H1 (cell line): ENCODE measurements around the gene NCOA6. TPM values are rescaled to one million over a fixed set of nuclear protein-coding genes. Genes with fewer than 3 reads are reported as not detected.

Experiments
- CTCF ChIA-PET: fragments of 300-600 bp; sonication (Branson Sonifier 250); formaldehyde crosslinking; loops from one replicate; lab custom pipeline; 2021; ENCODE audit not compliant: partially characterized antibody; lab: Charles Lee
- POLR2A ChIA-PET: fragments of 300-600 bp; sonication (Branson Sonifier 250); formaldehyde crosslinking; loops from one replicate; lab custom pipeline; 2021; ENCODE audit warnings: inconsistent platforms; ENCODE audit not compliant: partially characterized antibody; lab: Charles Lee
- DNase-seq, 2 experiments: peaks; one replicate each; pipeline versions ENCODE4 v3.0.0 to v3.0.0-alpha.2; 2010 to 2022; ENCODE audit warnings: low spot score in 2 of 2, low read depth in 1 of 2, mixed read lengths in 1 of 2
- FAIRE-seq: peaks from 2 replicates; lab custom pipeline; 2011; peaks lifted over from hg19 to GRCh38; lab: Jason Lieb, UNC
- H2AFZ ChIP-seq: 2 replicates; pipeline ENCODE4 v1.8.1; 2012; ENCODE audit warnings: low read length, inconsistent platforms
- H2AK5ac ChIP-seq: 2 replicates; pipeline ENCODE4 v1.6.1; 2013; ENCODE audit warnings: low read depth, low read length
- H2BK120ac ChIP-seq: replicated peaks from 2 replicates; pipeline ENCODE3; 2013; ENCODE audit warnings: low read depth, low read length, inconsistent platforms
- H2BK12ac ChIP-seq: 2 replicates; pipeline ENCODE4 v1.6.1; 2013; ENCODE audit warnings: low read depth, low read length
- H2BK15ac ChIP-seq: 2 replicates; pipeline ENCODE4 v1.6.1; 2013; ENCODE audit warnings: low read length
- H2BK20ac ChIP-seq: 2 replicates; pipeline ENCODE4 v1.6.1; 2013; ENCODE audit warnings: low read length
- H2BK5ac ChIP-seq: 2 replicates; pipeline ENCODE4 v1.6.1; 2013; ENCODE audit warnings: low read depth, low read length
- H3K14ac ChIP-seq: 2 replicates; pipeline ENCODE4 v1.6.1; 2013; ENCODE audit warnings: inconsistent platforms; ENCODE audit not compliant: insufficient read length
- H3K18ac ChIP-seq: 2 replicates; pipeline ENCODE4 v1.6.1; 2013; ENCODE audit warnings: low read length; ENCODE audit errors: extremely low read depth
- H3K23ac ChIP-seq: 2 replicates; pipeline ENCODE4 v1.6.1; 2013; ENCODE audit warnings: inconsistent platforms; ENCODE audit not compliant: insufficient read length
- H3K23me2 ChIP-seq: 2 replicates; pipeline ENCODE4 v1.6.1; 2013; ENCODE audit warnings: low read depth, low read length
- H3K27ac ChIP-seq: 2 replicates; pipeline ENCODE4 v1.6.1; 2011; ENCODE audit warnings: low read depth, low read length, inconsistent platforms
- H3K27me3 ChIP-seq, 4 experiments: replicated peaks in 1 of 4; 1 replicate in 1 of 4; 2 replicates in 3 of 4; pipeline versions ENCODE4 v1.6.1 to v1.8.1; 2011 to 2013; ENCODE audit warnings: low read length in 3 of 4, mild to moderate bottlenecking in 3 of 4, inconsistent platforms in 2 of 4, mixed read lengths in 2 of 4, moderate library complexity in 1 of 4; ENCODE audit not compliant: control insufficient read depth in 3 of 4, insufficient read depth in 3 of 4; ENCODE audit errors: extremely low read depth in 1 of 4
- H3K36me3 ChIP-seq, 4 experiments: 2 replicates each; pipeline versions ENCODE4 v1.6.1 to v1.8.1; 2011 to 2013; ENCODE audit warnings: mild to moderate bottlenecking in 4 of 4, low read length in 3 of 4, moderate library complexity in 2 of 4, control low read depth in 1 of 4, inconsistent platforms in 1 of 4; ENCODE audit not compliant: insufficient read depth in 4 of 4, control insufficient read depth in 2 of 4
- H3K4ac ChIP-seq: replicated peaks from 2 replicates; pipeline ENCODE3; 2013; ENCODE audit warnings: low read length, low read depth, mixed read lengths, inconsistent platforms; ENCODE audit not compliant: insufficient read length
- H3K4me1 ChIP-seq, 4 experiments: replicated peaks in 1 of 4; 1 replicate in 1 of 4; 2 replicates in 3 of 4; pipeline versions ENCODE4 v1.6.1 to v1.8.1; 2011 to 2013; ENCODE audit warnings: low read length in 3 of 4, inconsistent platforms in 2 of 4, mixed read lengths in 1 of 4; ENCODE audit not compliant: insufficient read depth in 4 of 4, control insufficient read depth in 3 of 4
- H3K4me2 ChIP-seq, 2 experiments: 2 replicates each; pipeline versions ENCODE4 v1.6.1 to v1.8.1; 2011 to 2013; ENCODE audit warnings: low read depth in 2 of 2, low read length in 2 of 2, control low read depth in 1 of 2, inconsistent platforms in 1 of 2, mild to moderate bottlenecking in 1 of 2; ENCODE audit not compliant: insufficient read depth in 1 of 2
- H3K4me3 ChIP-seq, 4 experiments: fragments of 200-600, 300-600 bp in 1 of 4; sonication (generic), shearing (Covaris generic), sonication (Bioruptor Twin) in 1 of 4; 2 replicates each; pipeline versions ENCODE4 v1.5.1 to v1.8.1; 2011 to 2016; ENCODE audit warnings: low read length in 4 of 4, low read depth in 3 of 4, control low read depth in 2 of 4, inconsistent platforms in 2 of 4, mild to moderate bottlenecking in 2 of 4, mixed read lengths in 1 of 4, moderate library complexity in 1 of 4; ENCODE audit not compliant: insufficient read depth in 2 of 4; ENCODE audit errors: extremely low read depth in 1 of 4
- H3K56ac ChIP-seq: replicated peaks from 2 replicates; pipeline ENCODE3; 2013; ENCODE audit warnings: low read depth, mild to moderate bottlenecking, mixed read lengths, low read length, inconsistent platforms; ENCODE audit not compliant: insufficient read length
- H3K79me1 ChIP-seq: 2 replicates; pipeline ENCODE4 v1.6.1; 2013; ENCODE audit warnings: low read depth, low read length, control low read depth
- H3K79me2 ChIP-seq, 2 experiments: 2 replicates each; pipeline versions ENCODE4 v1.6.1 to v1.8.1; 2012 to 2013; ENCODE audit warnings: low read length in 2 of 2, mild to moderate bottlenecking in 2 of 2, inconsistent platforms in 1 of 2; ENCODE audit not compliant: insufficient read depth in 2 of 2, control insufficient read depth in 1 of 2
- H3K9ac ChIP-seq, 4 experiments: replicated peaks in 1 of 4; 1 replicate in 1 of 4; 2 replicates in 3 of 4; pipeline versions ENCODE4 v1.6.1 to v1.8.1; 2011 to 2013; ENCODE audit warnings: low read depth in 3 of 4, low read length in 3 of 4, control low read depth in 2 of 4, mild to moderate bottlenecking in 2 of 4, moderate library complexity in 2 of 4, inconsistent platforms in 1 of 4; ENCODE audit errors: extremely low read depth in 1 of 4
- H3K9me3 ChIP-seq, 2 experiments: 2 replicates each; pipeline versions ENCODE4 v1.6.1 to v1.8.1; 2012 to 2013; ENCODE audit warnings: mild to moderate bottlenecking in 2 of 2, moderate library complexity in 2 of 2, control low read depth in 1 of 2, inconsistent platforms in 1 of 2, low read depth in 1 of 2, low read length in 1 of 2, mixed read lengths in 1 of 2; ENCODE audit not compliant: insufficient read depth in 2 of 2
- H4K20me1 ChIP-seq, 2 experiments: replicated peaks in 1 of 2; 2 replicates each; pipeline versions ENCODE3 to v1.8.1; 2011 to 2013; ENCODE audit warnings: inconsistent platforms in 2 of 2, low read length in 2 of 2, mild to moderate bottlenecking in 1 of 2; ENCODE audit not compliant: insufficient read depth in 2 of 2, control insufficient read depth in 1 of 2
- H4K5ac ChIP-seq: 2 replicates; pipeline ENCODE4 v1.6.1; 2013; ENCODE audit warnings: low read length, low read depth, mixed read lengths, inconsistent platforms; ENCODE audit not compliant: insufficient read length
- H4K8ac ChIP-seq: 2 replicates; pipeline ENCODE4 v1.8.0; 2013; ENCODE audit warnings: mild to moderate bottlenecking, moderate library complexity, low read length, inconsistent platforms; ENCODE audit not compliant: insufficient read depth; ENCODE audit errors: extremely low read depth
- H4K91ac ChIP-seq: replicated peaks from 2 replicates; pipeline ENCODE3; 2013; ENCODE audit warnings: low read length, mixed read lengths, inconsistent platforms; ENCODE audit not compliant: insufficient read length
- SIRT6 ChIP-seq: IDR thresholded peaks from one replicate; pipeline ENCODE4 v1.7.1; 2012; ENCODE audit warnings: low read length, inconsistent platforms
- ZNF274 ChIP-seq: IDR thresholded peaks from 2 replicates; pipeline ENCODE4 v1.7.0; 2012; ENCODE audit warnings: low read length, borderline replicate concordance; ENCODE audit errors: extremely low read depth
- WGBS, 2 experiments: shearing (Covaris generic) in 1 of 2; methylation state at CpG; one replicate each; pipeline versions ENCODE4 v1.1.6 to v1.1.7; 2013 to 2015; ENCODE audit warnings: low lambda C conversion rate in 2 of 2, mixed read lengths in 2 of 2, inconsistent platforms in 1 of 2, low coverage in 1 of 2, missing lambda C conversion rate in 1 of 2; ENCODE audit not compliant: insufficient replicate concordance in 2 of 2, insufficient coverage in 1 of 2, insufficient read length in 1 of 2; ENCODE audit errors: extremely low coverage in 1 of 2, missing lambda C conversion rate in 1 of 2; 5-methylcytosine and 5-hydroxymethylcytosine counted together
- polyA plus RNA-seq, 7 experiments: library from polyadenylated mRNA; depleted of rRNA in 3 of 7; stranded (reverse) in 5 of 7; unstranded in 2 of 7; fragments of >200 nt in 5 of 7; fragments of 200-250 nt in 2 of 7; gene quantifications; 1 replicate in 5 of 7; 2 replicates in 1 of 7; 4 replicates in 1 of 7; pipeline versions ENCODE4 v1.2.1 to v1.2.3, GENCODE V29; 2011 to 2013; ENCODE audit warnings: missing spikeins in 2 of 7, mixed read lengths in 2 of 7
- total RNA-seq: library from RNA; stranded (reverse); fragmentation: NEBNext Ultra II Directional; extraction: Animal tissue kit (Norgen Biotek cat#: 25700); gene quantifications from 2 replicates; pipeline ENCODE4 v1.2.1, GENCODE V29; 2021

Gene NCOA6
- total and polyA plus RNA-seq, 2 of the 8 experiments (the other 6 are each of a cell fraction or from before 2014, with no cell fraction given), result 9.0 to 9.5 TPM

- FAIRE-seq, result no peak
- WGBS, 2 experiments, result 94% methylated on average over 3 of the region's 3 CpGs; no CpG with 5 or more reads in 1 of the 2 experiments
- no peak overlapping the region for H3K9ac ChIP-seq
These were observed 57.4 kb downstream of the NCOA6 start for GRCh38 chr20:34768096-34768495.

More at GRCh38 chr20:34768096-34768495, 57.4 kb downstream of the NCOA6 start:
- Histone ChIP-seq H2BK120ac (no peak overlapping the region), H3K79me2 (no peaks in the 10 kb centered on the region), H3K4me2 (no peak overlapping the region), H3K23ac (no peak overlapping the region), H2BK12ac (no peak overlapping the region), H3K56ac (no peak overlapping the region), H2BK5ac (no peak overlapping the region), H3K36me3 (peaks cover 0 to 9% (median 5%) of the 10 kb centered on the region in 4 experiments; a peak in 4 of 8 replicates), H2AFZ (no peak overlapping the region), H3K27me3 (no peaks in the 10 kb centered on the region), H3K9me3 (no peaks in the 10 kb centered on the region), H3K79me1 (no peaks in the 10 kb centered on the region; the same call in 1 of the 2 replicates), H4K5ac (no peak overlapping the region), H3K27ac (no peak overlapping the region), H3K4me1 (no peaks in the 10 kb centered on the region), H4K8ac (no peak overlapping the region), H2BK20ac (no peak overlapping the region), H3K23me2 (no peaks in the 10 kb centered on the region), H4K20me1 (no peaks in the 10 kb centered on the region), H3K18ac (no peak overlapping the region), H4K91ac (no peak overlapping the region), H2AK5ac (no peak overlapping the region), H2BK15ac (no peak overlapping the region), H3K14ac (no peak overlapping the region), H3K4me3 (no peak overlapping the region), H3K4ac (no peak overlapping the region)
- no peak for TF ChIP-seq ZNF274
- no peak for TF ChIP-seq SIRT6
- POLR2A ChIA-PET, result no interaction called here
- DNase-seq, result no peak
- CTCF ChIA-PET, result interaction anchor here (0.6 to 3.8 kb wide), 10 partner anchors 9 to 485 kb away, joined by 3 to 52 read pairs (median 4); no protein-coding TSS in a partner anchor
